KOPT-K1 (cell line): ENCODE results near the gene OARD1.

Experiments
- H3K27ac ChIP-seq: fragments of 200-600 bp; sonication (generic); 2 replicates; pipeline ENCODE4 v1.5.1; 2016; ENCODE audit warnings: antibody characterized with exemption, mild to moderate bottlenecking, low read depth, low read length; ENCODE audit not compliant: poor library complexity, severe bottlenecking
- H3K36me3 ChIP-seq: fragments of 200-600 bp; sonication (generic); 2 replicates; pipeline ENCODE4 v1.5.1; 2017; ENCODE audit warnings: antibody characterized with exemption, mild to moderate bottlenecking, low read length, moderate library complexity; ENCODE audit not compliant: insufficient read depth
- H3K9me3 ChIP-seq: fragments of 200-600 bp; sonication (generic); 2 replicates; pipeline ENCODE4 v1.5.1; 2017; ENCODE audit warnings: antibody characterized with exemption, low read length, mild to moderate bottlenecking; ENCODE audit not compliant: insufficient read depth, poor library complexity, severe bottlenecking

The OARD1 gene

GRCh38 chr6:41063884-41064285, 8.3 kb downstream of the OARD1 start:
- H3K36me3 ChIP-seq: peaks cover 76% of the 10 kb centered on the region
- no peaks in the 10 kb centered on the region for H3K9me3 ChIP-seq
- H3K27ac ChIP-seq: no peak overlapping the region

GRCh38 chr6:41062056-41062455, 10.1 kb downstream of the OARD1 start:
- Histone ChIP-seq H3K27ac (no peak overlapping the region), H3K9me3 (no peaks in the 10 kb centered on the region), H3K36me3 (peaks cover 58% of the 10 kb centered on the region)

GRCh38 chr6:41061196-41061726, 10.9 kb downstream of the OARD1 start:
- Histone ChIP-seq H3K27ac (no peak overlapping the region), H3K9me3 (no peaks in the 10 kb centered on the region), H3K36me3 (peaks cover 52% of the 10 kb centered on the region)

- Histone ChIP-seq H3K27ac (no peak overlapping the region), H3K36me3 (peaks cover 35% of the 10 kb centered on the region), H3K9me3 (no peaks in the 10 kb centered on the region)
Observed at GRCh38 chr6:41059556-41059955, 12.6 kb downstream of the OARD1 start.

GRCh38 chr6:41058783-41059181, 13.4 kb downstream of the OARD1 start:
- H3K36me3 ChIP-seq: peaks cover 27% of the 10 kb centered on the region
- H3K9me3 ChIP-seq: no peaks in the 10 kb centered on the region
- no peak overlapping the region for H3K27ac ChIP-seq

- H3K27ac ChIP-seq: no peak overlapping the region
- peaks cover 11% of the 10 kb centered on the region for H3K36me3 ChIP-seq
- H3K9me3 ChIP-seq: no peaks in the 10 kb centered on the region
Observed at GRCh38 chr6:41056768-41057490, 15.2 kb downstream of the OARD1 start.

- no peaks in the 10 kb centered on the region for H3K9me3 ChIP-seq
- no peaks in the 10 kb centered on the region for H3K36me3 ChIP-seq
- peak overlapping the region; percentile 27 for H3K27ac ChIP-seq
Observed at GRCh38 chr6:41055149-41055548, 17.0 kb downstream of the OARD1 start.

GRCh38 chr6:41054511-41054910, 17.6 kb downstream of the OARD1 start:
- H3K27ac ChIP-seq: peak overlapping the region; percentile 27
- no peaks in the 10 kb centered on the region for H3K9me3 ChIP-seq
- H3K36me3 ChIP-seq: no peaks in the 10 kb centered on the region

- Histone ChIP-seq H3K36me3 (no peaks in the 10 kb centered on the region), H3K9me3 (no peaks in the 10 kb centered on the region), H3K27ac (peak within 1 kb of the TSS; percentile 15)
Observed at GRCh38 chr6:41053041-41053440, 19.1 kb downstream of the OARD1 start, which contains the start of gene APOBEC2. APOBEC2 (plus strand) TSS chr6:41053202; CDS start chr6:41053348, 146 bp downstream.

GRCh38 chr6:41051873-41052272, 20.3 kb downstream of the OARD1 start:
- Histone ChIP-seq H3K36me3 (no peaks in the 10 kb centered on the region), H3K9me3 (no peaks in the 10 kb centered on the region), H3K27ac (peak overlapping the region; percentile 15)

GRCh38 chr6:41050536-41050935, 21.6 kb downstream of the OARD1 start:
- Histone ChIP-seq H3K9me3 (no peaks in the 10 kb centered on the region), H3K27ac (no peak overlapping the region), H3K36me3 (no peaks in the 10 kb centered on the region)

- Histone ChIP-seq H3K27ac (no peak overlapping the region), H3K36me3 (no peaks in the 10 kb centered on the region), H3K9me3 (no peaks in the 10 kb centered on the region)
Observed at GRCh38 chr6:41049955-41050354, 22.2 kb downstream of the OARD1 start.

- no peak overlapping the region for H3K27ac ChIP-seq
- H3K9me3 ChIP-seq: no peaks in the 10 kb centered on the region
- H3K36me3 ChIP-seq: no peaks in the 10 kb centered on the region
Observed at GRCh38 chr6:41049521-41049920, 22.6 kb downstream of the OARD1 start.

- H3K36me3 ChIP-seq: no peaks in the 10 kb centered on the region
- no peak overlapping the region for H3K27ac ChIP-seq
- H3K9me3 ChIP-seq: no peaks in the 10 kb centered on the region
Observed at GRCh38 chr6:41047745-41048732, 24.1 kb downstream of the OARD1 start.

GRCh38 chr6:41047306-41047705, 24.9 kb downstream of the OARD1 start:
- no peaks in the 10 kb centered on the region for H3K9me3 ChIP-seq
- no peak overlapping the region for H3K27ac ChIP-seq
- H3K36me3 ChIP-seq: no peaks in the 10 kb centered on the region
